ENCODE data around the gene ZNF879. TPM values are rescaled to one million over a fixed set of nuclear protein-coding genes. Genes with fewer than 3 reads are reported as not detected.

ZNF879 gene
- total RNA-seq, 4 donors from 2014 or later = 3.0 to 8.2 (median 6.3) TPM

DNA sequence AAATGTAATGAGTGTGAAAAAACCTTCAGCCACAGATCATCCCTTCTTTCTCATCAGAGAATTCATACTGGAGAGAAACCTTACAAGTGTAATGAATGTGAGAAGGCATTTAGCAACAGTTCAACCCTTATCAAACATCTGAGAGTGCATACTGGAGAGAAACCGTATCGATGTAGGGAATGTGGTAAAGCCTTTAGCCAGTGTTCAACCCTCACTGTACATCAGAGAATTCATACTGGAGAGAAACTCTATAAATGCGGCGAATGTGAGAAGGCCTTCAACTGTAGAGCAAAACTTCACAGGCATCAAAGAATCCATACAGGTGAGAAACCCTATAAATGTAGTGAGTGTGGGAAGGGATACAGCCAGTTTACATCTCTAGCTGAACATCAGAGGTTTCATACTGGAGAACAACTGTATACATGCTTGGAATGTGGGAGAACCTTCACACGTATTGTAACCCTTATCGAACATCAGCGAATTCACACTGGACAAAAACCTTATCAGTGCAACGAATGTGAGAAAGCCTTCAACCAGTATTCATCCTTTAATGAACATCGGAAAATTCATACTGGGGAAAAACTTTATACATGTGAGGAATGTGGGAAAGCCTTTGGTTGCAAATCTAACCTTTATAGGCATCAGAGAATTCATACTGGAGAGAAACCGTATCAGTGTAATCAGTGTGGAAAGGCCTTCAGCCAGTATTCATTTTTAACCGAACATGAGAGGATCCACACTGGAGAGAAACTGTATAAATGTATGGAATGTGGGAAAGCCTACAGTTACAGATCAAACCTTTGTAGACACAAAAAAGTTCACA, 55.8 kb downstream of the ZNF879 start:
- peaks cover 97 to 98% of the 10 kb centered on the region in 2 donors for H3K9me3 ChIP-seq
- no peaks in the 10 kb centered on the region for H3K27me3 ChIP-seq
- H3K4me3 ChIP-seq = no peak overlapping the region
- DNase-seq = no peak
- H3K27ac ChIP-seq = no peak overlapping the region
- in situ Hi-C loops (cut with MboI; ENCODE audit: low pct_ligation_motif_present in 1 of 4, low pct_unique_long_range_greater_than_20kb in 1 of 4, low sequenced_read_pairs in 3 of 4) (no loop called here), intact Hi-C loops (cut with DNase I; ENCODE audit: low total_unique reads) (no loop called here)
- H3K4me1 ChIP-seq = no peaks in the 10 kb centered on the region
- 97 to 99% methylated on average over 11 of the region's 11 CpGs for WGBS, 2 donors (ENCODE audit: low coverage in 1 of 2)
- peaks cover 0 to 54% (median 31%) of the 10 kb centered on the region in 4 donors for H3K36me3 ChIP-seq
- TF ChIP-seq, protein P1, sequence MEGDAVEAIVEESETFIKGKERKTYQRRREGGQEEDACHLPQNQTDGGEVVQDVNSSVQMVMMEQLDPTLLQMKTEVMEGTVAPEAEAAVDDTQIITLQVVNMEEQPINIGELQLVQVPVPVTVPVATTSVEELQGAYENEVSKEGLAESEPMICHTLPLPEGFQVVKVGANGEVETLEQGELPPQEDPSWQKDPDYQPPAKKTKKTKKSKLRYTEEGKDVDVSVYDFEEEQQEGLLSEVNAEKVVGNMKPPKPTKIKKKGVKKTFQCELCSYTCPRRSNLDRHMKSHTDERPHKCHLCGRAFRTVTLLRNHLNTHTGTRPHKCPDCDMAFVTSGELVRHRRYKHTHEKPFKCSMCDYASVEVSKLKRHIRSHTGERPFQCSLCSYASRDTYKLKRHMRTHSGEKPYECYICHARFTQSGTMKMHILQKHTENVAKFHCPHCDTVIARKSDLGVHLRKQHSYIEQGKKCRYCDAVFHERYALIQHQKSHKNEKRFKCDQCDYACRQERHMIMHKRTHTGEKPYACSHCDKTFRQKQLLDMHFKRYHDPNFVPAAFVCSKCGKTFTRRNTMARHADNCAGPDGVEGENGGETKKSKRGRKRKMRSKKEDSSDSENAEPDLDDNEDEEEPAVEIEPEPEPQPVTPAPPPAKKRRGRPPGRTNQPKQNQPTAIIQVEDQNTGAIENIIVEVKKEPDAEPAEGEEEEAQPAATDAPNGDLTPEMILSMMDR (IDR thresholded peaks at IDR 0.05) = no peak
- TF ChIP-seq EP300 (IDR thresholded peaks at IDR 0.05; ENCODE audit: low read depth) (no peak), POLR2A (IDR thresholded peaks at IDR 0.05) (no peak), POLR2AphosphoS5 (IDR thresholded peaks at IDR 0.05) (no peak)

DNA sequence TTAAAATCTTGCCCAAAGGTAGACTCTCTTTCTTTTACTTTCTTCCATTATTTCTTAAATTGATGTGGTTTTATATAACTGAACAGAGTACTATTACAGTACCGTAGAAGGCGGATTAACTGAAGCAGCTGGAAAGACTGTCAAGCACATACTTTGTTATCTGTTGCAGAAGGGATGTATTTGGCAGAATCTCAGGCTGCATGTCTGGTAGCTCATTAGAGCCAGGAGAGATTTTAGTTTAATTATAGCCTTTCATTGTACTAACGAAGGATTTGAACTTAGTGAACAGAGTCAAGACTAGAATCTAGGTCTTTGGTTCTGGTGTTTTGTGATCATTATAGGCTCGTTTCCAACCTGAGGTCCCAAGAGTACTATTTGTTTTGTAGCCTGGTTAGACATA, 57.1 kb downstream of the ZNF879 start:
- Histone ChIP-seq H3K27me3 (no peaks in the 10 kb centered on the region), H3K27ac (no peak overlapping the region), H3K4me3 (no peak overlapping the region), H3K9me3 (peaks cover 96 to 98% of the 10 kb centered on the region in 2 donors), H3K4me1 (no peaks in the 10 kb centered on the region), H3K36me3 (peaks cover 0 to 48% (median 28%) of the 10 kb centered on the region in 4 donors)
- TF ChIP-seq, protein P1 (IDR thresholded peaks at IDR 0.05) = no peak
- TF ChIP-seq POLR2A (IDR thresholded peaks at IDR 0.05) = no peak
- TF ChIP-seq POLR2AphosphoS5 (IDR thresholded peaks at IDR 0.05) = no peak
- TF ChIP-seq EP300 (IDR thresholded peaks at IDR 0.05; ENCODE audit: low read depth) = no peak
- in situ Hi-C loops (cut with MboI; ENCODE audit: low pct_ligation_motif_present in 1 of 4, low pct_unique_long_range_greater_than_20kb in 1 of 4, low sequenced_read_pairs in 3 of 4) = no loop called here
- 92 to 93% methylated on average over 4 of the region's 4 CpGs for WGBS, 2 donors (ENCODE audit: low coverage in 1 of 2)
- intact Hi-C loops (cut with DNase I; ENCODE audit: low total_unique reads) = no loop called here
- no peak for DNase-seq

Other genes with a start within 250 kb of the ZNF879 start
- 10 to 100 TPM in 3 of 4 donors, 1 to 10 TPM in 1; 2.4 to 42.3 (median 14.8) TPM for gene ZNF354B, start 163.9 kb upstream of the ZNF879 start, total RNA-seq
- gene ZFP2, start 127.9 kb upstream of the ZNF879 start, total RNA-seq = 1 to 10 TPM in 3 of 4 donors, not detected in 1; 1.7 to 3.6 (median 2.0) TPM
- 1 to 10 TPM in 2 of 4 donors, under 1 TPM in 1, not detected in 1; 0.41 to 4.1 (median 1.6) TPM for gene ZNF454, start 82.6 kb upstream of the ZNF879 start, total RNA-seq
- gene GRM6, start 28.5 kb upstream of the ZNF879 start, total RNA-seq = not detected
- gene ZNF354C, start 36.6 kb downstream of the ZNF879 start, total RNA-seq = 1 to 10 TPM in 3 of 4 donors, under 1 TPM in 1; 0.75 to 7.6 (median 2.9) TPM

Measured in transverse colon (tissue), 4 donors.